ENCODE results near the gene TMEM175.

TMEM175 gene

DNA sequence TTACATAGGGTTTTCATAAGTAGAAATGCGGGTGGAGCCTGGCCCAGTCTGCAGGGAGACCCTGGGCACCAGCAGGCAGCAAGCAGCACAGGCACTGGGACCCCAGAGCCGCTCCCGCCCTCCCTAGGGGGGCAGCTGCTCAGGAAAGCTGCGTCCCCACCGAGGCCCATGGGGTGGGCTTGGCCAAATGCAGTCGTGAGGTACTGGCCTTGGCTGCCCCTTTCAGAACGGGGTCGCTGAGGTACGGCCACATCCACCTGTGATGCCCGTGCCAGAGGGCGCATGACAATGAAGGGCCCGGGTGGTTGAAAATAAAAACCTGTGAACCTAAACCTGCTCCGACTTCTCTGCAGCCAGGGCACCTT, 16.7 kb downstream of the TMEM175 start:
- FAIRE-seq = no peak

DNA sequence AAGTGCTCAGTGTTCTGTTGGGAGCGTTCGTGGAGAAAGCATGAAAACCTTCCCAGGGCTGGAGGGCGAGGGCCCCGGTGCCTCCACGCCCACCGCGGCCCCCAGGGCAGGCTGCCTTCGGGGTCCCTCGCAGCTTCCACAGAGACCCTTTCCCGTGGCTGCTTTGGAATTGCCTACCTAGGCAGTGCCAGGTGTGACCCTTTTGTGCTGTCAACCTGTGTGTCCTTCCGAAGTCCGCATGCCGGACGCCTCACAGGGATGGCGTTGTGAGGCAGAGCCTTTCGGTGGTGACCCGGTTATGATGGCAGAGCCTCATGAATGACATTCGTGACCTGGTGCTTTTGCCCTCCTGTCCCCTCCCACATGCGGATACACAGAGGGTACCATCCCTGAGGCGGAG, 17.4 kb downstream of the TMEM175 start:
- no peak for FAIRE-seq

DNA sequence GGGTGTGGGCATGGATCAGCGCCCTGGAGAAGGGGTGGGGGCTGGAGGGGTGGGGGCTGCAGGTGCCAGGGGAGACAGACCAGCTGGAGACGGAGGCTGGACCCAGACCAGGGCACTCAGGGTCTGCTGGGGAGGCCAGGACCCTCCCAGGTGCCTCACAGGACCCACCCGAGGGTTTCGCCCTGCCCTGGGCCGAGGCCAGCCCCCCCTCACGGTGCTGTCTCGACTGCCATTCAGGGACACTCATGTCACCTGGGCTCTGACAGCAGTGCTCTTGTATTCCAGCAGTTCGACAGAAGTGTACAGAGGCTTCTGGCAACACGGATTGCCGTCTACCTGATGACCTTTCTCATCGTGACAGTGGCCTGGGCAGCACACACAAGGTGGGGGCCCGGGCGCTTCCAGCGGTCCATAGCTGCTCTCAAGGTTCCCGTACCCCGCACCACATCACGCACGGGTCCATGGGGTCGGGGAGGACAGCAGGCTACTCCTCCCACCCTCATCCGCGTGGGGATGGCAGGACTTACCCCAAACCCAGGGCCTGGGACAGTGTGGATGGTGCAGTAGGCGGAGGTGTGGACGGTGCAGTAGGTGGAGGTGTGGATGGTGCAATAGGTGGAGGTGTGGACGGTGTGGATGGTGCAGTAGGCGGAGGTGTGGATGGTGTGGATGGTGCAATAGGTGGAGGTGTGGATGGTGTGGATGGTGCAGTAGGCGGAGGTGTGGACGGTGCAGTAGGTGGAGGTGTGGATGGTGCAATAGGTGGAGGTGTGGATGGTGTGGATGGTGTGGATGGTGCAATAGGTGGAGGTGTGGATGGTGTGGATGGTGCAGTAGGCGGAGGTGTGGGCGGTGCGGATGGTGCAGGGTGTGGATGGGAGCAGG, 18.1 kb downstream of the TMEM175 start:
- FAIRE-seq = no peak

GRCh38 chr4:951186-951585, 18.9 kb downstream of the TMEM175 start:
- no peak for FAIRE-seq

GRCh38 chr4:951594-952468, 19.6 kb downstream of the TMEM175 start:
- FAIRE-seq = no peak

DNA sequence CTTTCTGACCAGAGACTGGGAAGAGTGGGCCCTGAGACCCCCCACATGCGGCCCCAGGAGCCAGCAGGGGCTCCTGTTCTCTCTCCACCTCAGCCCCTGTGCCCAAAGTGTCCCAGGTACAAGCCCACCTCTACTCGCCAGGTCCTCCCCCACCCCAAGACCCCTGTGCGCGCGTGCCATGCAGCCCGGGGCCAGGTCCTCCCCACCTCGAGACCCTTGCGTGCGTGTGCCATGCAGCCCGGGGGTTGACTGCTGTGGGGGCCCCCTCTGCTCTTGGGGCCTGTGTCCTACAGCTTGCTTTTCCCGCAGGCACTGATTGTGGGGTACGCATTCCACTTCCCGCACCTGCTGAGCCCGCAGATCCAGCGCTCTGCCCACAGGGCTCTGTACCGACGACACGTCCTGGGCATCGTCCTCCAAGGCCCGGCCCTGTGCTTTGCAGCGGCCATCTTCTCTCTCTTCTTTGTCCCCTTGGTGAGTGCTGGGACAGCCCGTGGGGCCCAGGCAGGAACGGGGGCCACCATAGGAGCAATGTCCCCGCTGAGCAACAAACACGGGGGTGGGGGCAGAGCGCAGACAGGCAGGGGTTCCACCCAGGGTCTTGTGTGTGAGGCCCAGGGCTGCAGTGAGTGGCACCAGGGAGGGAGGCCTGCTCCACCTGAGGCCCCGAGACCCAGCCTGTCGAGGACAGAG, 20.8 kb downstream of the TMEM175 start:
- no peak for FAIRE-seq

DNA sequence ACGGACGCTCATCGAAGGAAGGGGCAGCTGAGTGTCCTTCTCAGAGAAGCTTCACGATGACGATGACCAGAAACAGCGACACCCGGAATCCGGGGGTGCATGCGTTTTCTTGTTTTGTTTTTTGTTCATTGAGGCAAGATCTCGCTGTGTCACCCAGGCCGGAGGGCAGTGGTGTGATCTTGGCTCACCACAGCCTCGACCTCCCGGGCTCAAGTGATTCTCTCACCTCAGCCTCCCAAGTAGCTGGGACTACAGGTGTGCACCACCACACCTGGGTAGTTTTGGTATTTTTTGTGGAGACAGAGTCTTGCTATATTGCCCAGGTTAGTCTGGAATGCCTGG, 21.3 kb downstream of the TMEM175 start:
- no peak for FAIRE-seq

DNA sequence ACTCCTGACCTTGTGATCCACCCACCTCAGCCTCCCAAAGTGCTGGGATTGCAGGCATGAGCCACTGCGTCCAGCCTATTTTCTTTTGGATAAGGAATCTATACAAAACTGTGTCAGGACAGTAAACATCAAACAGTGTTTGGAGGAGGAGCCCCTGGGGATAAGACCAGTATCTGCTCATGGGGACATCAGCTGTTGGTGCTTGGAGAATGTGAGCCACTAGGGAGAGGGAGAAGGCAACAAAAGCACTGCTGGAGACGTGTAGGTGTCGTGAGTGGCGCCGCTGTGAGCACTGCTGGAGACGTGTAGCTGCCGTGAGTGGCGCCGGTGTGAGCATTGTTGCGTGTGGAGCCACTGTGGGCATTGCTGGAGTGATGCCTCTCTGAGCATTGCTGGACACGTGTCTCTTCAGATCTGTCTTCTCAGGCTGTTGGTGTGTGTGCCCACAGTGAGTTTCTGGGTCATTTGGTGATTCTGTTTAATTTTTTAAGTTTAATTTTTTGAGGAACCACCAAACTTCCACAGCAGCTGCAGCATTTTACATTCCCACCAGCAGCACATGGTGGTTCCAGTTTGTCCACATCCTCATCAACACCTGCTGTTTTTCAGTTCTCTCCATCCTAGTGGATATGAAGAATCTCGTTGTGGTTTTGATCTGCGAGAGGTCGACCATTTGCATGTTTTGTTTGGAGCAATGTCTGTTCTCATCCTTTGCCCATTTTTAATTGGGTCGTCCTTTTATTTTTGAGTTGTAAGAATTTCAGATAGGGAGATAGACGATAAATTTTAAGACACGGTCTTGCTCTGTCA, 22.2 kb downstream of the TMEM175 start:
- FAIRE-seq = no peak

GRCh38 chr4:955161-955921, 23.1 kb downstream of the TMEM175 start:
- no peak for FAIRE-seq

GRCh38 chr4:955931-956381, 23.7 kb downstream of the TMEM175 start:
- FAIRE-seq = no peak

GRCh38 chr4:956531-957230, 24.4 kb downstream of the TMEM175 start:
- FAIRE-seq = no peak

- no peak for FAIRE-seq
Observed at GRCh38 chr4:957231-957580, 24.9 kb downstream of the TMEM175 start.

DNA sequence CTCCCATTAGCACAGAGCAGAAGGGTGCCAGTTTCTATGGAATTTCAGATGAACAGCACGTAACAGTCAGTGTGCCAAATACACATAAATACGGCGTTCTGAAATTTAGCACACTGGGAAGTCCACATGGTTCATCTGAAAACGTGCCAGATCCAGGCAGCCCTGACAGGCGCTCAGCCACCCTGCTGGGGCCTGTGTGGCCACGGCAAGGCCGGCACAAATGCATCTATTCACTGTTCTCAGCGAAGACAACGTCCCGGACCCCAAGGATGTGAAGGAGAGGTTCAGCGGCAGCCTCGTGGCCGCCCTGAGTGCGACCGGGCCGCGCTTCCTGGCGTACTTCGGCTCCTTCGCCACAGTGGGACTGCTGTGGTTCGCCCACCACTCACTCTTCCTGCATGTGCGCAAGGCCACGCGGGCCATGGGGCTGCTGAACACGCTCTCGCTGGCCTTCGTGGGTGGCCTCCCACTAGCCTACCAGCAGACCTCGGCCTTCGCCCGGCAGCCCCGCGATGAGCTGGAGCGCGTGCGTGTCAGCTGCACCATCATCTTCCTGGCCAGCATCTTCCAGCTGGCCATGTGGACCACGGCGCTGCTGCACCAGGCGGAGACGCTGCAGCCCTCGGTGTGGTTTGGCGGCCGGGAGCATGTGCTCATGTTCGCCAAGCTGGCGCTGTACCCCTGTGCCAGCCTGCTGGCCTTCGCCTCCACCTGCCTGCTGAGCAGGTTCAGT, 25.5 kb downstream of the TMEM175 start:
- FAIRE-seq = no peak

DNA sequence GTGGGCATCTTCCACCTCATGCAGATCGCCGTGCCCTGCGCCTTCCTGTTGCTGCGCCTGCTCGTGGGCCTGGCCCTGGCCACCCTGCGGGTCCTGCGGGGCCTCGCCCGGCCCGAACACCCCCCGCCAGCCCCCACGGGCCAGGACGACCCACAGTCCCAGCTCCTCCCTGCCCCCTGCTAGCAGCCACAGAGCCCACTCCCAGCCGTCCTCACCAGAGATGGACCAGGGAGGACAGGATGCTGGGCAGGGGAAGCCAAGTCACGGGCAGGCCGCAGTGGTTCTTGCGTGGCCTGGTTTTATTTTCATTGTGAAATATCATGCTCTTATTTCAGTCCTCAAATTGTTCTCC, 26.0 kb downstream of the TMEM175 start:
- no peak for FAIRE-seq

GRCh38 chr4:958696-959337, 26.6 kb downstream of the TMEM175 start:
- FAIRE-seq = no peak

- no peak for FAIRE-seq
Observed at GRCh38 chr4:959338-960139, 27.3 kb downstream of the TMEM175 start.

DNA sequence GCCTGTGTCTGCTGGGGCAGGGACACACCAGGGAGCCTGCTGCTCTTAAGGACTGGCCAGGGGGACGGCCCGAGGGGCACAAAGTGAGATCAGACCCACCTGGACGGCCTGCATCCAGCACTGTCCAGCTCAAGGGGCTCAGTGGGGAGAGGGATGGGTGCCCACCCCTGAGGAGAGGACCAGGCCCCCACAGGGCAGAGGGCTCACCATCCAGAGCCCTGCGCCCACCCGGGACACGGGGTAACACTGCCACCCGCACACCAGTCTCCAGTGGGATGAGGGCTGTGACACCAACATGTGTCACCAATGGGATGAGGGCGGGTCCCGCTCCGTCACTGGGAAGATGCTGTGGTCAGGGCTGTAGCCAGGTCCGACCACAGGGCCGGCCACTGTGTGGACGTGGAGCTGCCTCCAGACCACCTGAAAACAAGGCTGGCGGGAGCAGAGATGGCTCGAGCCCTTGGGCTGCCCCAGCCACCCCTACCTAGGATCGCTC, 27.9 kb downstream of the TMEM175 start:
- FAIRE-seq = no peak

DNA sequence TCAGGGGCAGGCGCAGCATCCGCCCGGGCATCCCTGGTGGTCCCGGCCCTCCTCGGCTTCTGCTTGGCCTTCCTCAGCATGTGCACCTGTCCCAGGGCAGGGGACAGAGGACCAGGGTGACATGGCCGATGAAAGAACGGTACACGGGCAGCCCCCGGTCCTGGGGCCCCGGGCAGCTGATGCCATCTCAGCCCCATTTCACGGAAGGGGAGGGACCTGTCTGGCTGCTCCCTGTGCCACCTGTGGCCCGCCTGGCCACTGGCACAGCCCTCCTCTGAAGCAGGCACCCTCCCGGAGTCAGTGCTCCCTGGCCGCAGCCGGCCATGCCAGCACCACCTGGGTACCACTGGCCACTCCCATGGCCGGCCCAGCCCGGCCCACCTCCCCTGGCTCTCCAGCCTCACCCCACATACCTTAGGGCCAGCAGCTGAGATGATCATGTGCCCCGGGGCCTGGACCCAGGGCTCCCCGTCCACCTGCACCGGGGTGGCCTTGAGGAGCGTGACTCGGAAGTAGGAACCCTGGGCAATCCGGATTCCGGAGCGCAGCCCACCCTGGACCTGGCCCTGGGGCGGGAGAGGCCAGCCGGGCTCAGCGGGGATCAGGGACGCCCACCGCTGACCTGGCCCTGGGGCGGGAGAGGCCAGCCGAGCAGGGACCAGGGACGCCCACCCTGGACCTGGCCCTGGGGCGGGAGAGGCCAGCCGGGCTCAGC, 28.5 kb downstream of the TMEM175 start:
- no peak for FAIRE-seq

All from TTC549 (cell line).